Stimulated activated CD8-positive, alpha-beta memory T cell treated with anti-CD3 and anti-CD28 coated beads, Interleukin-4, amount 100 ng/mL, for 24 hours (primary cell): ENCODE results near the gene DGUOK.
A peak's percentile ranks its signal among the peaks of the same experiment; 100 is the strongest.
"Not testable (repeated sequence)": the region's sequence is repeated elsewhere in the genome, so short reads cannot be mapped to it uniquely, and the experiment has no call there.

Source experiments
- DNase-seq: peaks from one replicate; pipeline ENCODE4 v3.0.0-alpha.2; 2020; ENCODE audit warnings: low read depth

DGUOK gene

DNA sequence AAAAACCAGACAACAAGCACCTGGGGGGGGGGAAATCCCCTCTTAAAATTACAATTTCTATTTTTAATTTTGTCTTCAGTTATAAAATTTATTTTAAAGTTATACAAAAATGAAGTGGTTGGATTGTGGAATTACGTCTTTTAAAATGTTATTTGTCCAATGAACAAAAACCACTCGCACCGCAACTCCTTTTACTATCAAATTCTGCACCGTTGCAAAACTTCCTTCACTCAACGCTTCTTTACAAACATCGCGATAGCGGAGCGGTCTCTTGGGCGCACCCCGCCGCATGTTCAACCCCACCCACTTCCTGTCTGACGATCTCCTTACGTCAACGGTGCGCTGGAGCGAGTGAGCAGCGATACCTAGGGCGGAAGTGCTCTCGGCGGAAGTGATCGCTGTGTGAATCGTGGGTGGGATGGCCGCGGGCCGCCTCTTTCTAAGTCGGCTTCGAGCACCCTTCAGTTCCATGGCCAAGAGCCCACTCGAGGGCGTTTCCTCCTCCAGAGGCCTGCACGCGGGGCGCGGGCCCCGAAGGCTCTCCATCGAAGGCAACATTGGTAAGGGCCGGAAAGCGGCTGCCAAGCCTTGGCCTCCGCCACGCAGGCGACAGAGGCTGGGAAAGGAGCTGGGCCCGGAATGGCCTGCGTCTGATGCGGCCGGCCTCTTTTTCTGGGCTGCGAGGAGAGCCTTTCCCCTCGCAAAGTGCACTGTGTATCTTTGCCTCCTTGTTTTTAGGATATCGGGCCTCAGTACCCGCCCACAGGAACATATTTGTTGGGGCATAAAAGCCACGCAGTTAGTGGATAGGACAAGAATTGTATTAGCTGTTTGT is at the start of gene DGUOK:
TSS of gene DGUOK (plus strand) at position 388 of the 835 bp plus-strand sequence. CDS start at position 419, 31 bp downstream.
- peak; percentile 93 for DNase-seq

DNA sequence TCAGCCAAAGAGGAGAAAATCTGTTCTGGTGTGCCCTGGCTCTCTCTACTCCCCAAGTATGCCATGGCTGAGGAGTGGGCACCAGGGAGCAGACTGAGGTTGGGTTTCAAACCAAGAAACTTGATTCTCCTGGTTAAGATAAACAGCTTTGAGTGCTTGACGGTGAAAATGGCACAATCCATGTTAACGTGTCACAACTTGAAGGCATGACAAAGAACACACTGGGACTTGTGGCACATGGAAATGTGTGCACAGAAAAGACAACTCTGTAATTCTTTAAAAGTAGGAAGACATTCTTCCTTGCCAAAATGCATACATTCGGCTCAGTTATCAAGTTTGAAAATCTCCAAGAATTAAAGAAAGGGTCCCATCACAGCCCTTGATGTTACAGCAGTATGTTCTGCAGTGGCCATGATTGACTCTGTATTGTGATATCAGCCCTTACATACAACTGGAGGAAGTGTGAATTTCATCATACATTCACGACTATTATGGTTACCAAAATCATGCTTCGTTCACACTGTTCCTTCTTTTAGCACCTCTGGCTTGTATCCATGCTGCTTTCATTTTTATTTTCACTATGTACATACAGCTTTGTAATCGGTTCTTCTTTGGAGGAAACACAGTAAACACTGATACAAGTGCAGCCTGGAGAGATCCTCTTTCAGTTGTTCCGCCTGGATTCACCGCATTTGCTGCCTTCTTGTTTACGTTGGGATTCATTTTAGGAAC is 49.4 kb upstream of the DGUOK start:
- DNase-seq: no peak

DNA sequence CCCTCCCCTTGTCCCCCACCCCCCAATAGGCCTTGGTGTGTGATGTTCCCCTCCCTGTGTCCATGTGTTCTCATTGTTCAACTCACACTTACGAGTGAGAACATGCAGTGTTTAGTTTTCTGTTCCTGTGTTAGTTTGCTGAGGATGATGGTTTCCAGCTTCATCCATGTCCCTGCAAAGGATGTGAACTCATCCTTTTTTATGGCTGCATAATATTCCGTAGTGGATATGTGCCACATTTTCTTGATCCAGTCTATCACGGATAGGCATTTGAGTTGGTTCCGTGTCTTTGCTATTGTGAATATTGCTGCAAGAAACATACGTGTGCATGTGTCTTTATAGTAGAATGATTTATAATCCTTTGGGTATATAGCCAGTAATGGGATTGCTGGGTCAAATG is 48.7 kb upstream of the DGUOK start:
- DNase-seq: not testable (repeated sequence)

DNA sequence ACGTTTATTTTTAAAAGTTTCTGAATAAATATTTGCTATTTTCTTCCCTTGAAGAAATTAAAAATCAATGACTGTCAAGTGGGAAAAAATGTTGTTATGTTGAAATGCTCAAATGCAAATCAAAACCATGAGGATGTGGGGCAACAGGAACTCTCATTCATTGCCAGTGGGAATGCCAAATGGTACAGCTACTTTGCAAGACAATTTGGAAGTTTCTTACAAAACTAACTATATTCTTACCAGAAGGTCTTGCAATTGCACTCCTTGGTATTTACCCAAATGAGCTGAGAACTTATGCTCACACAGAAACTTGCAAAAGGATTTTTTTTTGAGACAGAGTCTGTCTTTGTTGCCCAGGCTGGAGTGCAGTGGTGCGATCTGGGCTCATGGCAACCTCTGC is 41.3 kb upstream of the DGUOK start:
- DNase-seq: no peak

DNA sequence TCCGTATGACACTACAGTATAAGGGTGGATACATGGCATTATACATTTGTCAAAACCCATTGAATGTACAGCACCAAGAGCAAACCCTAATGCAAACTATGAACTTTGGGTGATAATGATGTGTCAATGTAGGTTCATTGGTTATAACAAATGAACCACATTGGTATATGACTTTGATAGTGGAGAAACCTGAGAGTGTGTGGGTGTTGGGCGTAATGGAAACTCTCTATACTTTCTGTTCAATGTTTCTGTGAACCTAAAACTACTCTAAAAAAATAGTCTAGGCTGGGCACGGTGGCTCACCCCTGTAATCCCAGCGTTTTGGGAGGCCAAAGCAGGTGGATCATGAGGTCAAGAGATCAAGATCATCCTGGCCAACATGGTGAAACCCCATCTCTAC is 40.3 kb upstream of the DGUOK start:
- DNase-seq: peak; percentile 17

DNA sequence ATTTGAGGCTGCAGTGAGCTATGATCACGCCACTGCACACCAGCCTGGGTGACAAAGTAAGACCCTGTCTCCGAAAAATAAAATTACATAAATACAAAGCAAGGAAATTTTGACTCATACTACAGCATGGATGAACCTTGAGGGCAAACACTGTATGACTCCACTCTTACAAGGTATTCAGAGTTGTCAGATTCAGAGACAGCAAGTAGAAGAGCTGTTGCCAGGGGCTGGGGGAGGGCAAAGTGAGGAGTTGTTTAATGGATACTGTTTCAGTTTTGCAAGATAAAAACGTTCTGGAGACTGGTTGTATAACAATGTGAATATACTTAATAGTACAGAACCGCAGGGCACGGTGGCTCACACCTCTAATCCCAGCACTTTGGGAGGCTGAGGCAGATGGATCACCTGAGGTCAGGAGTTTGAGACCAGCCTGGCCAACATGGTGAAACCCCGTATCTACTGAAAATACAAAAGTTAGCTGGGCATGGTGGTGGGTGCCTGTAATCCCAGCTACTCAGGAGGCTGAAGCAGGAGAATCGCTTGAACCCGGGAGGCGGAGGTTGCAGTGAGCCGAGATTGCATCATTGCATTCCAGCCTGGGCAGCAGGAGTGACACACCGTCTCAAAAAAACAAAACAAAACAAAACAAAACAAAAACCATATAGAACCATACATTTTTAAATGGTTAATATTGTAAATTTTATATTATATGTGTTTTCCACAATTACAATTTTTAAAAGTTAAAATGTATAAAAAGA is 38.9 kb upstream of the DGUOK start:
- not testable (repeated sequence) for DNase-seq

DNA sequence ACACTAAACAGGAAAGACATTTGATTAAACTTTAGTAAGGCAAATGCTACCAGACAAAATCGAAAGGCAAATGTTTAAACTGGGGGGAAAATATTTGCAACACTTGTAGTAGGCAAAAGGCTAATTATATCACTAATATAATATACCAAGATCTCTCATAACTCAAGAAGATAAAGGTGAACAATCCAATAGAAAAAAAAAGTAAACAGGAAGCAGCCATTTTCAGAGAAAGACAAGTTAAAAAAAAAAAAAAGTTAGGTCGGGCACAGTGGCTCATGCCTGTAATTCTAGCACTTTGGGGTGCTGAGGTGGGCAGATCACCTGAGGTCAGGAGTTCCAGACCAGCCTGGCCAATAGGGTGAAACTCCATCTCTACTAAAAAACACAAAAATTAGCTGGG is 38.3 kb upstream of the DGUOK start:
- no peak for DNase-seq

DNA sequence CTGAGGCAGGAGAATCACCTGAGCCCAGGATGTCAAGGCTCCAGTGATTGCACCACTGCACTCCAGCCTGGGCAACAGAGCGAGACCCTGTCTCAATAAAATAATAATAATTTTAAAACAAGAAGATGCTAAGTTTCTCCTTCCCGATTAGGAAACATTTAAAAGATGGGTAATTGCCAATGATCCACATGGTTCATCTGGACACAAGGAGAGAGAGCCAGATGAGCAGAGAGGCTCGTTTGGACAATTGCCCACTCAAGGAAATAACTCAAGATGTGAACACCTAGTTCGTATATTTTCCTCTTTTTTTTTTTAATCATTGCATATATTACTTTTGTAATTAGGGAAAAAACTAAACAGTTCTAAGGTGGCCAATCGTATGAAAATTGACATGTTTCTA is 37.5 kb upstream of the DGUOK start:
- no peak for DNase-seq

DNA sequence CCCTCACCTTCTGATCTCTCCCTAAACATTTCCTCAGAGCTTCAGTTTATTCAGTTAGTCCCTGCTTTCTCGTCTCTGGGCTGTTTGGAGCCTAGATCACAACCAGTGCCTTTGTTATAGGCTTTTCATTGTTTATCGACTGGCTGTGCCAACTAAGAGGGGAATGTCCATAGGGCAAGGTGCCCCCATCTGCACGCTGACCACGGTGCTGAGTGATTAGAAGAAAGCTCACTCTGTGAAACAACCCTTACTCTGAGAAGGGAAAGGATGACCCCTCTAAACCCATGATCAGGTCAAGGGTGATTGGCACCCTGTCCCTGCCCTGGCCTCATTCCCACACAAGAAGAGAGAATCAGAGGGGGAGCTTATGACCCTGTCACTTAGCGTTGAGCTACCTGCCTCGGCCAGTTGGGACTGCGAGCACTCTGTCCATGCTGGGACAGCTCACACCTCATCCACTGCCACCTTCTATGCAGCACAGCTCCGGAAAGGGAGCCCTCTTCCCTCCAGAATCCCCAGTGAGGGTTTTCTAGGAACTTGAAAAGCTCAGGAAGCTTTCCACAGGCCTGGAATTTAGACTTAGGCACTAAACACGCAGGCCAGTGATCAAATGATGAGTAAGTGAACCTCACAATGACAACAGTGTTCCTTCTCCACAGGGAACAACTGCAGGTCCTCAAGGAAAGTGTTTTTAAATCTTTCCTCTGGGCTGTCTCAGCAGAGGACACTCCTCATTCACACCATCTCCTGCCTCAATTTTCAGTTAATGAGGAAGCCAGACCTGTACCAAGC is 36.2 kb upstream of the DGUOK start:
- DNase-seq: no peak

DNA sequence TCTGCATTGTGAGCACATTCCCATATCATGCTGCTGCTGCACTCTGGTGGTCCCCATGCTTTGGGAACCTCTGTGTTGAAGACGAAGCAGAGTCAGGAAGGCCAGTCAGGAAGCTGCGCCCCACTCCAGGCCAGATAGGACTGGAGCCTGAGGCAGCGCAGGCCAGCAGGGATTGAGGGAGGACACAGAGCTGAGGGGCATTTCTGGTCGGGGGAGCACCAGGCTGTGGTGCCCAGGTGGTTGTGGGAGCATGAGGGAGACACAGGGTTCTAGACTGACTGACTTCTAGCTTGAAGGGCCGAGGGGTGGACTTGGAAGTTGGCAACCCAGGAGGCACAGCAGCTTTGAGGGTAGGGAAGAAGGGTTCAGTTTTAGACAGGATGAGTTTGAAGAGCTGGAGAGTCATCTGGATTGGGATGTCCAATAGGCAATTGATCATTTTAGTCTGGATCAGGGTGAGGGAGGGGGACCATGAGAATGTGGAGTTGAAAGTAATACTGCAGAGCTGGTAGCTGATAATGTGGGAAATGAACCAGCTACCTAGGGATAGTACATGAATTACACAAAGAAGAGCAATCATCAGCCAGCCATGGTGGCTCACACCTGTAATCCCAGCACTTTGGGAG is 35.3 kb upstream of the DGUOK start:
- DNase-seq: no peak

DNA sequence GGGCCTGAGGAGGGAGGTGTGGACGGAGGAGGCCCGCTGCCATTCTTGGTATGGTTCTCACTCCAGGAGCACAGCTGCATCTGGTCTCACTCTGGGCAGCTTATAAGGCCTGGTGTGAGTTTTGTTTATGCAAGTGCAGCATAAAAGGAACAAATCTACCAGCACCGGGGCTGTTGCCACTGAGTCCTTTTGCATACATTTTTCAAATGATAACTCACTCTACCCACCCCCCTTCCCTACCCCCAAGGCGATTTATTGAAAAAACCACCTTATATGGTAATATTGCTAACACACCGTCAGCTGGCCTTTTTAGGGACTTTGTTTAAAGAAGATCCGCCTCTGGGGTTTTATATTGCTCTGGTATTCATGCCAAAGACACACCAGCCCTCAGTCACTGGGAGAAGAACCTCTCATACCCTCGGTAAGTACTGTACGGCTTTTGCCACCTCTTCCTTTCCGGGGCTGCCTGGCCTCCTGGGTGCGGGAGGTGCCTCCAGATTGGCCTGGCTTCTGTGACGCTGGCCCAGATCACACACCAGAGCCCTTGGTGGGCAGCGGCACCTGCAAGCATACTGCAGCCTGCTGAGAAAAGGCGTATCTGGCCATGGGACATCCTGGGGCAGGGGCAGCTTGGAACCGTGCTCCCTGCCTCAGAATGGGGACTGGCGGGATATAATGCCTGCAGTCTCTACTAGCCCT is 33.9 kb upstream of the DGUOK start, which contains the start of gene ACTG2:
TSS of gene ACTG2 (plus strand) at position 378 of the 699 bp plus-strand sequence. CDS start 8,304 bp downstream, outside the sequence.
- no peak for DNase-seq

DNA sequence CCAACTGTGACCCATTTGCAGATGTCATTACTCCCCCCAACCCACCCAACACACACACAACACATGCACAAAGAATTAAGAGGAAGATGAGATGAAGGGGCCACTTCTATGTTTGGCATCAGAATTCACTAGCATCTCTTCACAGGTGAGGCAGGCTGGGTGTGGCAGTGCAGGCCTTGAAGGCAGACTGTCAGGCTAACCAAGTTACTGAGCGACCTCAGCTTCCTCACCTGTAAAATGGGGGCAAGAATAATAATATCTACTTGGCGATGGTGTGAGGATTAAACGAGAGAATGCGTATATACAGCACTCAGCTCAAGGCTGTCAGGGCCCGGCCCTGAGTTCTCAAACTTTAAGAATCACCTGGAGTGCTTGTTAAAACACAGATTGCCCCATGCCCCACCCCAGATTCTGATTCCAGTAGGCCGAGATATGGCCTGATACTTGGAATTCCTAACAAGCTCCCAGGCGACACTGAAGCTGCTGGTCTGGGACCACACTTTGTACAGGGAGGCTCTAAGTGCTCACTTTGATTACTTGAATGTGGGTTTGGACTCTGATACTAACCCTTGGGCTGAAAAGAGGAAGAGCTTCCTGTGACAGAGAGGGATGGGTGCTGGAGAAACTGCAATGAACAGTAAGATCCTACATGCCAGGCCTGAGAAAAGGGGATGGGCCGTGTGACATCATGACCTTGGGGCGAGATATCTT is 32.8 kb upstream of the DGUOK start:
- no peak for DNase-seq

DNA sequence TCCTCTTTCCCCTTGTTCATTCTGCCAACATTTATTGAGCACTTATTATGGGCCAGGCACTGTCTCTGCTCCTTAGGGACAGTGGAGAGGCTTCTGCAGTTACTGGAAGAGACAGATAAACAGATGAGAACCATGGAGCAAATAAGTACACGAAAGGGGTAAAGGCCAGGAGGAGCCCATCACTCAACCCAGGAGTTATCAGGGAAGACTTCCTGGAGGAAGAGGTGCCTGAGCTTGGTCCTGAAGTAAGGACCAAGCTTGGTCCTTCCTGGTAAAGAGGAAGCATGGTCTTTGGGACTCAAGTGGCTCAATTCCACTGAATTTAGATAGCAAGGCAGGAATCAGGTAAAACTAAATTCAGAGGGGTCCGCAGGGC is 32.2 kb upstream of the DGUOK start:
- no peak for DNase-seq

DNA sequence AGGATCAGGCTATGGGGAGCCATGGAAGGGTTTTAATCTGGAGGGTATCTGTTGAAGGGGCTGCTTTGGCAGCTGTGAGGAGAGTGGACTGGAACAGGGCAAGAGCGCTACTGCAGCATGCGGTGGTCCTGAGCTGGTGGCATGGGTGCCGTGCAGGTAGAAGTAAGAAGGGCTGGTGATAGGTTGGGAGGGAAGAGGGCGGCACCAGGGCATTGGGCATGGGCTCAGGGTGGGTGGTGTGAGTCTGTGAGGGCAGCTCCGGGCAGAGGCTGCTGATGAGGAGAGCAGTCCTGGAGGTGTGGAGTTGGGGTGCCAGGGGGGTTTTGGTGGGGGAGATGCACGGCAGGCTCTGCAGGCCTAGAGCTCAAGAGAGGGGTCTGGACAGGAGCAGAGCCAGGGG is 31.8 kb upstream of the DGUOK start:
- DNase-seq: no peak

DNA sequence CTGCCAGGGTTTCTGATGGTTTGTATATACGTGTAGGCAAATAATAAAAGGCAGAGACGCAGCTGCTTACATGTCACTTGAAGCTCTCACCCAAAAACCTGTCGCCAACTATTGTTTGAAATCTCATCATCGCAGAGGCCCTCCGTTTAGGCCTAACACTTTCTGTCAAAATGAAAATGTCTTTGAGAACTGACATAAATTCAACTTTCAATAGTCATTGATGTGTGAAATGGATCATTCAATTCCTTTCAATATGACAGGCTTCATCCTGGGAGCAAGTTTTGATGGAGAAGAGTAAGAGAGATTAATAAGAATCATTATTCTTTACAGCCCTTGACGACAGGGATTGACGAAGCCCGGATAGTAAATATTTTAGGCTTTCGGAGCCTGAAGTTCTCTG is 31.2 kb upstream of the DGUOK start:
- no peak for DNase-seq

DNA sequence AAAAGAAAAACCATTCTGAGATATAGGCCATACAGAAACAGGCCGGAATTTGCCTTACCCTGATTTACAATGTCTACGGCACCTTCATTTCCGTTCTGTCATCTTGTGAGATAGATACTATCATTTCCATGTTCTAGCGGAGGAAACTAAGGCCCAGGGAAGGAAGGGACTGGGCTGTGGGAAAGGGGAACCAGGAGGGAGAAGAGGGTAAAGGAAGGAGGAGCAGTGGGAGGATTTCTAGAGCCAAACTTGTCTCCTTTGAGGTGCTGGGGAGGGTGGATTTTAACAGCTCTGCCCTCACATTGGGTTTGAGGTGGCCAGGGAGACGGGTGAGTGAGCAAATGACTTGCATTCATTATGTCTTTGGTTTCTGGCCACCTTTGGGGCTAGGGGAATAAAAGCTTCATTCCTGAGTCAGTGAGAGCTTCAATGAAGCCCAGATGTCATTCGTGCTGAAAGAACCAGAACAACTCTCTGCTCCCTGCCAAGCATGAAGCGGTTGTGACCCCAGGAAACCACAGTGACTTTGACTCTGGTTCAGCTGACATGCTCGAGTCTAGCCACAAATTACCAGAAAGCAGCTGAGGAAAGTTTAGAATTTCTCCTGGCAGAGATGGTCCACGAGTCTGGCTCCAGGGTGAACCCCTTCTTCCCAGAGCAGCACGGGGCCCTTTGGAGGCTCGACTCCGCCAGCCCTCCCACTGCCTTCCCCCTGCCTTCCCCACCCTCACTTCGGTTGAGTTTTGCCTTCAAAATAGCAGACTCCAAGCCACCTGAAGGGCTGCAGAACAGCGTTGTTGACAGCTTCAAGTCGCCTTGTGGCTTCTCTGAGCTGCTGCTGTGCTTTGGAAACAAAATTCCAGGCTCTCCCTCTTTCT is 30.1 kb upstream of the DGUOK start:
- DNase-seq: no peak

DNA sequence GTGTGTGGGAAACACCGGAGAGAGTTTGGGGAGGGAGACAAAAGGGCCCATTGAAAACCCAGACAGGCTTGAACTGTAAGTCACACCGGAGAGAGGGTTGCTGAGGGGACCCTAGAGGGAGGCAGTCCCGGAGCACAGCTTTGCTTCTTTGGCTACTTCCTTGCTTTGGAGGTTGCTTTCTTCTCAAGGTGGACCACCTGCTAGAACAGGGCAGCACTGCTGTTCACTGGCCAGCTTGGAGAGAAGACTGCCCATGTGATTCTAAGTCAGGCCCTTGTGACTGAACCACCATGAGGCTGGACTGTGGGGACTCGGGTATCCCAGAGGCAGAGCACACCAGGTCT is 29.5 kb upstream of the DGUOK start:
- no peak for DNase-seq

DNA sequence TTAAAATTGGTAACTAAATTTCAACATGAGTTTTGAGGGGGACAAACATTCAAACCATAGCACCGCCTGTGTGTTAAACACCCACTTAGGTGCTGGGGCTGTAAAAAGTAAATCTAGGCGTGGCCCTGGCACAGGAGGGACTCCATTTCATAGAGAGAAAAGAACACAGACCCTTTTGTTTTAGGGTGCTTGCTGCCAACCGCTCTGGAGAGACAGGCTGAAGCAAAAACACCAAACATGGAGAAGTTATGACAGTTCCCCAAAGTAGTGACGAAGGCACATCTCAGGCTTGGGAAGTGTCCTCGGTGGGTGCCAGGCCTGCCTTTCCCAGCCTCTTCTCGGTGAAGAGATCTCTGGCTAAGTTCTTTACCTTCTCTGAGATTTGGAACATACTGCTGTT is 28.7 kb upstream of the DGUOK start:
- no peak for DNase-seq

DNA sequence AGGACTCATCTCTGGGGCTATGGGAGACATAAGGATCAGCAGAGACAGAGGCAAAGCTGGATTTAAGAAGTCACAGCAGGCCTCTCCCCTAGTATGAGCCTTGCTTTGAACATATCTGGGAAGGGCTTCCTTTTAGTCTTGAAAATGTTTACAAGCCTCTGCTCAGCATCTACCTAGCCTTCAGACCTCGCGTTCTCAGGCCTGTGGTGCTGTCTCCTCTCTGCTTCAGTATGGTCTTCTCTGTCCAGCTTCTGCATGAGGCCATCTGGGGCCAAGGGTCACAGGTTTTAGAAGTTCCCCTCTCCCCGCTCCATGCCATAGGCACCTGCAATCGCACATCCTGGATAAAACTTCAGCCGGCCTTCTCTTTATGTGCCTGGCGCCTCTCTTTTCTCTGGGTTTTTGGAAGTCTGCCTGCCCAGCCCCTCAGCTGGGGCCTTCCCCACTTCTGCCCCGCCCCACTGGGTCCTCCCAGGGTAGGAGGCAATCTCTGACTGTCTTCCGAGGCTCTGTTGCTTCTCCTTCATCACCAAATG is 26.8 kb upstream of the DGUOK start:
- DNase-seq: no peak
